Mucosa of rectum (tissue), 2 donors: ENCODE measurements around the gene ALG1L2.
"Not testable (repeated sequence)": the region's sequence is repeated elsewhere in the genome, so short reads cannot be mapped to it uniquely, and the experiment has no call there.

Source experiments
- H3K27ac ChIP-seq, 2 donors: one replicate each; pipeline ENCODE4 v1.7.0; 2013; ENCODE audit warnings: inconsistent platforms in 2 of 2, low read depth in 2 of 2, low read length in 2 of 2
- H3K27me3 ChIP-seq, 2 donors: one replicate each; pipeline ENCODE4 v1.7.0; 2013; ENCODE audit warnings: low read length in 2 of 2; ENCODE audit not compliant: control insufficient read depth in 2 of 2, insufficient read depth in 2 of 2
- H3K36me3 ChIP-seq, 2 donors: one replicate each; pipeline ENCODE4 v1.7.0; 2013; ENCODE audit warnings: low read length in 2 of 2; ENCODE audit not compliant: control insufficient read depth in 2 of 2, insufficient read depth in 2 of 2
- H3K4me1 ChIP-seq, 2 donors: one replicate each; pipeline ENCODE4 v1.7.0; 2013; ENCODE audit warnings: low read length in 2 of 2, mild to moderate bottlenecking in 1 of 2; ENCODE audit not compliant: control insufficient read depth in 2 of 2, insufficient read depth in 2 of 2
- H3K4me3 ChIP-seq, 2 donors: one replicate each; pipeline ENCODE4 v1.7.0; 2013; ENCODE audit warnings: low read length in 2 of 2
- H3K9ac ChIP-seq, 2 donors: one replicate each; pipeline ENCODE4 v1.7.0; 2013; ENCODE audit warnings: low read length in 2 of 2, low read depth in 1 of 2, mild to moderate bottlenecking in 1 of 2
- H3K9me3 ChIP-seq, 2 donors: one replicate each; pipeline ENCODE4 v1.7.0; 2013; ENCODE audit warnings: low read length in 2 of 2; ENCODE audit not compliant: control insufficient read depth in 2 of 2
- donor health status: healthy.
- donor health status: Normal muscosa, but diverticular disease.

The ALG1L2 gene

DNA sequence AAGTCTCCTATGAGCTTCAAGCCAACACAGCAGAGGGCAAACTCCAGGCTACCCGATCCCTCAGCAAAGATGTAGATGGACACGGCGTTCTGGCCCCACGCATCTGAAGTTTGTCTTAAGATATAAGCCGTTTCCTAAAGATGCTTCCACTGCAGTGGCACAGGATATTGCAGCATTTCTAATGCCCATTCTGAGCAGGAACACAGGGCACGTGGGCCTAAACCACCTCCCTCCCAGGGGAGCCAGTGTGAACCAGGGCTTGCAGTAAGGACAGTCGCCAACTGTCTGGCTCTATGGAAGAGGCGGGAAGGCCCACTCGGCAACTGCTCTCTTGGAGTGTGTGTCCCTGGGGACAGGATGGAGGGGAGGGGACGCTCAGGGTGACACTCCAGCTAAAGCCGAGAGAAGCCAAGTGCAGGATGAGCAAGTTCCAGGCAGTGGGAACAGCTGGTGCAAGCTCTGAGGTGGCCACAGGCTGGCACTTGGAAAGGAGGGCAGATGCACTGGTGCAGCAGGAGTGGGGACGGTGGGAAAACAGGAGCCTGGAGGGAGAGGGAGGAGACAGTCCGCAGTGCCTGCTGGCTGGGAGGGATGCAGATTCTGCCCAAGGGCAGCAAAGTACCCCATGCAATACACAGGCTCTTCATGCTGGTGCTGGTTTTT, 25.8 kb downstream of the ALG1L2 start:
- not testable (repeated sequence) for H3K4me1 ChIP-seq, H3K27ac ChIP-seq, H3K27me3 ChIP-seq, H3K36me3 ChIP-seq, H3K9me3 ChIP-seq, H3K9ac ChIP-seq, H3K4me3 ChIP-seq

DNA sequence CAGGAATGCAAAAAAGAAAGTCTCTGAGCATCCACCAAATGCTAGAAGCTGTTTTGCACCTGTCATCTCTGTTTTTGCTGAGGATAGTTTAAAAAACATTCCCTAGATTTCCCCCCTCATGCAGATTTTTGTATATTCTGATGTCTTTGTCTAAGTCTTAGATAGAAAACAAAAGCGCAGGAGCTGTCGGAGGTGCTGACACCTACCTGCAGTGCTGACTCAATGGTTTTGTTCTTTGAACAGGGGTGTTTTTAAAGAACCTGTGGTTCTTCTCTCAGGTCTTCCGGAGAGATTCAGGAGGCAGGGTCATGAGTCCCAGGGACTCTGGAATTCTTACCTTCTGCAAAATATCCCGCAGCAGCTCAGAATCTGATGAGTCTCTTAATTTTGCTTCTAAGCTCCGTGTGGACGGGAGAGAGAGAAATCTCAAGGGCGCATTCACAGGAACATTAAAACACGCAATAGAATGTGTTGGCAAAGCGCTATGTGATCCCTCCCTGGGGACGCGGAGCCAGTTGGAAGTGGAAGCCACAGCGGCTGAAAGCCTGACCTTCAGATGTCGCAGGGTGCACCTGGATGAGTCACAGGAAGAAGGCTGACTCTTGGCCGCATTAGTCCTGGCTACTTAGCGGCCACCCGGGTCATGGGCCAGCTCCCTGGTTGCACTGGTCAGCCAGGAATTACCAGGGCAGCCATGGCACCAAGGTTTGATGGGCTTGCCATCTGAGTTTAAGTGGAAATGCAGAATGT, 27.4 kb downstream of the ALG1L2 start:
- H3K36me3 ChIP-seq, H3K4me1 ChIP-seq, H3K4me3 ChIP-seq, H3K27me3 ChIP-seq, H3K27ac ChIP-seq, H3K9me3 ChIP-seq, H3K9ac ChIP-seq: not testable (repeated sequence)

DNA sequence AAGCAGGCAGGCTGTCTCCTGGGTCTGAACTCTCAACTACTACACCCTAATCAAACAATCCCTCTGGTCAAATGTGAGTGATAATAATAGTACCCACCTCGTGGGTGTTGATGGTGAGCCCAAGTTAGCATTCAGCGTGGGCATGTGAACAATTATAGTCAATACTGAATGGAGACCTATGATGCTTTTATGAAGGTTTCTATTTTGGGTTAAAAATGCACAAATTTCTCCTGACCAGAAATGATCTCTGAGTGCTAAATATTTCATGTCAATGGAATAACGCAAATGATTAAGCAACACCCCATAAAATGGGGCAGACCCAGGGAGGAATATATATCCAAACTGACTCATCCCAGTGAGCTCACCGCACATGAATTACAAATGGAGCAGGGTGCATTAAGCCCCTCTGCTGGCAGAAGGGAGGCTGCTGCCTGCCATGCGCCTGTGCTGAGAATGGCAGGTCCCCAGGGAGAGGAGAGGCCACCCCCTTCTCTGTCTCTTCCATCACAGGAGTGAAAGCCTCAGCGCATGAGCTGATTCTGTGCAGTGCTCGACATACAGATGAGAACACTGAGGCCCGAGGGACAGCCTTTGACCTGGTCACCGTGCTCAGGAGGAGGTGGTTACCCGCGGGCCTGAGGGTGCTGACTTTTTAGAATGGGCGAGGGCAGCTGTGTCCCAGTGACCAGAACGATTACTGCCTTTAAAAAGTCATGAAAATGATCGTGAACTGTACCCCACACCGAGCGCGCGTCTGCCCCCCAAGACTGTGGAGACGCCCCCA, 28.9 kb downstream of the ALG1L2 start:
- H3K4me3 ChIP-seq: peak overlapping the region; percentile 76 to 80
- H3K27me3 ChIP-seq, H3K36me3 ChIP-seq, H3K9me3 ChIP-seq, H3K4me1 ChIP-seq: not testable (repeated sequence)
- peak overlapping the region; percentile 47 to 70 for H3K27ac ChIP-seq
- peak overlapping the region in 1 of 2 donors; percentile 63 for H3K9ac ChIP-seq

DNA sequence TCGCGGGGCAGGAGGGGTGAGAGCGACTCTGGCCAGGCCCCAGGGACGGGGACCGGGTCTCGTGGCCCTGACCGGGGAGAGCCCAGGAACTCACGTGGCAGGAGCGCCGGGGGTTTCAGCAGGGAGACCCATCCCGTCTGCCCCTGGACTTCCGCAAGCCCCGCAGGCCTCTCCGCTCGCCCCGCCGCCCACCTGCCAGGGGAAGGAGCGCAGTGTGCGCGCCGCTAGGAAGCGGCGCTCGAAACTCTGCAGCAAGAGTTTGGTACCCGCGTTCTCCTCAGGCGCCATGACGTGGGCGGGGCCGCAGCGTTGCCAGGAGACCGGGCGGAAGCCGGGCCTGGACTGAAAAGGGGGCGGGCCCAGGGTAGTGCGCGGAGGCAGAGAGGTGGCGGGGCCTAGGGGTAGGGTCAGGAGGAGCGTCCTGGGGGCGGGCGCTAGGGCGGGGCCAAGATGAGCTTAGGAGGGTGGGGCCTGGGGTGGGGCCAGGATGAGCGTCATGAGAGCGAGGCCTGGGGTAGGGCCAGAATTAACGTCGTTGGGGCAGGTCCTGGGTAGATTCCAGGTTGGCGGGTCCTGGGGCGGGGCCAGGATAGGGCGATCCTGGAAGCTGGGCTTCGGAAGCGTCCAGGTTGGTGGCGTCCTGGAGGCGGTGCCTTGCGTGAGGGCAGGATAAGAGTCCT, 29.7 kb downstream of the ALG1L2 start:
- Histone ChIP-seq H3K4me3 (peak overlapping the region; percentile 76 to 80), H3K27me3 (no peaks in the 10 kb centered on the region), H3K9ac (peak overlapping the region in 1 of 2 donors; percentile 63), H3K9me3 (no peaks in the 10 kb centered on the region), H3K27ac (peak overlapping the region; percentile 58 to 70), H3K36me3 (no peaks in the 10 kb centered on the region), H3K4me1 (peaks cover 3 to 7% of the 10 kb centered on the region in 2 donors)

DNA sequence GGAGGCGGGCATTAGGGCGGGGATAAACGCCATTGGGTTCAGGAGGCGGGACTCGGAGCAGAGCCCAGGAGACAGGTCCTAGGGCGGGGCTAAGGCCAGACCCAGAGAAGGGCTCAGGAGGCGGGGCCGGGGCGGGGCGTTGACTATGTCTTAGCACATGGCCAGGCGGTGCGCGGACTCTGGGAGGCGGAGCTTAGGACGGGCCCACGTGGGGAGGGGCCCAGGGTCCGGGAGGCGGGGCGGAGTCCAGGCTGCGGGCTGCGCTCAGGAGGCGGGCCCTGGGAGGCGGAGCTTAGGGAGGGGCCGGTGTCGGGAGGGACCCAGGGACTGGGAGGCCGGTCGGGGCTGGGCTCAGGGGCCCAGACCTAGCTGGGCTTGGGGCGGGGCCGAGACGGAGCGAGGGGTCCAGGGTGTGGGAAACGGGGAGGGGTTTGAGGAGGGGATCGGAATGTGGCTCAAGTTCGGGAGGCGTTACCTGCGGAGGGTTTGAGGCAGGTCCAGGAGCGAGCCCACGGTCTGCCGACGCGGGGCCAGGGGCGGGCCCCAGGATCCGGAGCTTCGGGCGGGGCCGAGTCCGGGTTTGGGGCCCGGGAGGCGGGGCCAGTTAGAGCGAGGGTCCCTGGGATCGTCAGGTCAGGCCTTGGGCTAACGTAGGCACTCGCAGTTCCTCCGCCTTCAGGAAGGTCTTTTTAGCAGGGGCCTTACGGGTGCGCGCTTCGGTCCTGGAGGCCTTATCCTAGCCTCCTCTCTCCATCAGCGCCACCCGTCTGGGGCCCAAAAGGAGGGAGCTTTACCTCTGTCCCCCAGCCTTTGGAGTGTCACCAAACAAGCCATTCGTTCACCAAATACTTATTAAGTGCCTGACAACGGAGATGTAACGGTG, 30.5 kb downstream of the ALG1L2 start:
- H3K27me3 ChIP-seq, H3K9me3 ChIP-seq, H3K4me1 ChIP-seq, H3K36me3 ChIP-seq: not testable (repeated sequence)
- Histone ChIP-seq H3K4me3 (peak overlapping the region; percentile 64 to 72), H3K27ac (peak overlapping the region; percentile 71 to 82), H3K9ac (peak overlapping the region; percentile 52 to 65)

DNA sequence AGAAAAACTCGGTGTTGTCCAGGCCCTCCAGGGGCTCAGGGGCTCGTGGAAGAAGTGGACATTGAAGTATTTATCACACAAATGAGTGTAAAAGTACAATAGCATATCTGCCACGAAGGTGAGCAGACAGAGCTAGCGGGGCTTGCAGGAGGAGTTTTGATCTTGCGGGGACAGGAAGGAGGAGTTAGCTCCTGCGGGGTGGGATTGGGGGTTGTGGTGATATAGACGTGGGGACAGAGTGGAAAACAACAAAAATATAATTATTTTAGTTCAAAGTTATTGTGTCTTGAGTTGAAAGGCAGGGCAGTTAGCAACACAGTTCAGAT, 31.1 kb downstream of the ALG1L2 start:
- Histone ChIP-seq H3K27ac (peak overlapping the region; percentile 71 to 82), H3K9ac (peak overlapping the region; percentile 52 to 65), H3K4me3 (peak overlapping the region; percentile 64 to 72)
- not testable (repeated sequence) for H3K27me3 ChIP-seq, H3K4me1 ChIP-seq, H3K36me3 ChIP-seq, H3K9me3 ChIP-seq

DNA sequence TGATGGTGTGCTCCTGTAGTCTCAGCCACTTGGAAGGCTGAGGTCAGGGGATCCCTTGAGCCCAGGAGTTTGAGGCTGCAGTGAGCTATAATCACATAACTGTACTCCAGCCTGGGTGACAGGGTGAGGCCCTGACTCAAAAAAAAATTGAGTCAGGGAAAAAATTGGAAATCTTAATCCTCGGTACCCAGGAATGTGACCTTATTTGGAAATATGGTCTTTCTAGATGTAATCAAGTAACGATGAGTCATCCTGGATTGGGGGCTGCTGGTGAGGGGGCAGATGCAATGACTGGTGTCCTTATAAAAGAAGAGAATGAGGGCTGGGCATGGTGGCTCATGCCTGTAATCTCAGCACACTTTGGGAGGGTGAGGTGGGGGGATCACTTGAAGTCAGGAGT, 33.8 kb downstream of the ALG1L2 start:
- not testable (repeated sequence) for H3K9ac ChIP-seq, H3K27ac ChIP-seq, H3K4me3 ChIP-seq, H3K4me1 ChIP-seq, H3K36me3 ChIP-seq, H3K9me3 ChIP-seq, H3K27me3 ChIP-seq

DNA sequence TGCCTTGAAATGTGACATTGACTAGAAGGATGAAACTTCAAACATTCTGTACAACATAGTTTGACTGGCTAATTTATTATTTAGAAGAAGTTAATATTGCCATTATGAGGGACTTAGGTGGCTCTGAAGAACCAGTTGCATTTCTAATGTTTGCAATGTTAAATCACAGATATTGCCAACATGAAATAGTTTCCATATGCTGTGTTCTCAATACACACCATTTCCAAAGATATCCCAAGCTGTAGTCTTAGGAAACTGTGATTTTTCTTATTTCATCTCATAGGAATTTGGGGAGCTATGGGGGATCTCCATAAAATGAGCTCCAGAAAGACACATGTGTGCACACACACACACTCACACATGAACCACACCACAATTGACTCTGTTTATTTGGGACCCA, 36.3 kb downstream of the ALG1L2 start:
- Histone ChIP-seq H3K4me1 (no peaks in the 10 kb centered on the region), H3K27me3 (no peaks in the 10 kb centered on the region), H3K9me3 (no peaks in the 10 kb centered on the region), H3K9ac (no peak overlapping the region), H3K36me3 (no peaks in the 10 kb centered on the region), H3K4me3 (no peak overlapping the region), H3K27ac (no peak overlapping the region)

DNA sequence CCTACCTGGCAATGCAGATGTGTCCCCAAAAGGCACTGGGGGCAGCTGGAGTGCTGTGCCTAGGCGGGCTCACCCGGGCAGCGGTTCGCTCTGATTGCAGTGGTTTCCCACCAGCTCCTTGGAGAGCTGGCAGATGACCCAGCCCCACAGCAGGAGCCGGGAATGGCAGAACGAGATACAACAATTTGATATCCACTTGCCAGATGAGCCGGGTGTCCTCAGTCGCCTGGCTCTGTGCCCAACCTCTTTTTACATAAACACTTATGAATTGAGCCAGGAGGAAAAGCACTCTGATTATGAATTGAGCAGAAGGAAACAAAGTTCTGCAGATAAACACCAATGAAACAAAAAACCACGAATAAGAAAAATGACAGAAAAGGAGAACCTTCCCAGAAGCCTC, 38.2 kb downstream of the ALG1L2 start:
- H3K9ac ChIP-seq, H3K9me3 ChIP-seq, H3K27me3 ChIP-seq, H3K36me3 ChIP-seq, H3K4me3 ChIP-seq, H3K4me1 ChIP-seq, H3K27ac ChIP-seq: not testable (repeated sequence)
